ENCODE results near the gene TGFB3. TPM values are rescaled to one million over a fixed set of nuclear protein-coding genes. Genes with fewer than 3 reads are reported as not detected.

The TGFB3 gene
- total and polyA plus RNA-seq, 12 donors, result 12.7 to 102 (median 45.0) TPM

DNA sequence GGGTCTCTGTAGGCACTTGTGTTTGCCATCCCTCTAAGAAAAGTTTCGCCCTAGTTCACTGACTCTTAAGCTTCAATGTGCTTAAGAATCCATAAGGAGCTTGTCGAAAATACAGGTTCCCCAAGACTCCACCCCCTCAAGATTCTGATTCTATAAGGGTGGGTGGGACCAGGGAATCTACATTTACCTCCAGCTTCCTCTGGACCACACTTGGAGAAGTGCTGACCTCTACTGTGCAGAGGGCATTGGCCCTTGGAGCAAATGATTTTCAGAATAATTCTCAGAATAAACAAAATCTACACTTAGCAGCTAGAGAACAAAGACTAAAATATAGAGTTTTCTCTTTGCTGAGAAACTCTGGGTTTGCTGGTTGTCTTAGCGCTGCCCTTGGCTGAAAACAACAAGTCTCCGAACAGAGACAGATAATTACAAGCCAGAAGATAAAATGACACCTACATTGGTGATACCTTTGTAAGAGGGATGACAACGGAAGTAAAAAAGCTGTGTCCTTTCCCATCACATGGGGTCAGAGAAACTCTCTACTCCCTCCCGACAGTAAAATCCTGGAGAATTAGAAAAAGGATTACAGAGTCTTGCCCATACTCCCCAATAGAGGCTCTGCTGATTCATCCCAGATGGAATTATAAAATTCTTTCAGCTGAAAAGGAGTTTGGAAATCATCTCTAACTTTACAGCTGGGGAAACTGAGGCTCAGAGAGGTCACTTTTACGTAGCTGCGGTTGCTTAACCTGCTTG is 4.8 kb downstream of the TGFB3 start:
- no peak overlapping the region for H3K27ac ChIP-seq
- TF ChIP-seq, protein P1, sequence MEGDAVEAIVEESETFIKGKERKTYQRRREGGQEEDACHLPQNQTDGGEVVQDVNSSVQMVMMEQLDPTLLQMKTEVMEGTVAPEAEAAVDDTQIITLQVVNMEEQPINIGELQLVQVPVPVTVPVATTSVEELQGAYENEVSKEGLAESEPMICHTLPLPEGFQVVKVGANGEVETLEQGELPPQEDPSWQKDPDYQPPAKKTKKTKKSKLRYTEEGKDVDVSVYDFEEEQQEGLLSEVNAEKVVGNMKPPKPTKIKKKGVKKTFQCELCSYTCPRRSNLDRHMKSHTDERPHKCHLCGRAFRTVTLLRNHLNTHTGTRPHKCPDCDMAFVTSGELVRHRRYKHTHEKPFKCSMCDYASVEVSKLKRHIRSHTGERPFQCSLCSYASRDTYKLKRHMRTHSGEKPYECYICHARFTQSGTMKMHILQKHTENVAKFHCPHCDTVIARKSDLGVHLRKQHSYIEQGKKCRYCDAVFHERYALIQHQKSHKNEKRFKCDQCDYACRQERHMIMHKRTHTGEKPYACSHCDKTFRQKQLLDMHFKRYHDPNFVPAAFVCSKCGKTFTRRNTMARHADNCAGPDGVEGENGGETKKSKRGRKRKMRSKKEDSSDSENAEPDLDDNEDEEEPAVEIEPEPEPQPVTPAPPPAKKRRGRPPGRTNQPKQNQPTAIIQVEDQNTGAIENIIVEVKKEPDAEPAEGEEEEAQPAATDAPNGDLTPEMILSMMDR (IDR thresholded peaks at IDR 0.05), result no peak
- no peak for TF ChIP-seq POLR2A (IDR thresholded peaks at IDR 0.05)
- H3K4me1 ChIP-seq (replicated peaks in 1 of 2), result peaks cover 6 to 23% of the 10 kb centered on the region in 2 donors
- no peak for DNase-seq
- intact Hi-C loops (cut with DNase I), result loop anchor here in 1 of 2 donors (5.0 kb wide), 1 partner anchor 70 kb away; no protein-coding TSS in a partner anchor
- 69 to 76% (median 74%) methylated on average over 8 of the region's 8 CpGs for WGBS, 4 donors
- H3K36me3 ChIP-seq (replicated peaks in 1 of 2), result no peaks in the 10 kb centered on the region
- no peaks in the 10 kb centered on the region for H3K27me3 ChIP-seq
- no peaks in the 10 kb centered on the region for H3K9me3 ChIP-seq (replicated peaks in 1 of 3)
- no peak overlapping the region for H3K4me3 ChIP-seq

DNA sequence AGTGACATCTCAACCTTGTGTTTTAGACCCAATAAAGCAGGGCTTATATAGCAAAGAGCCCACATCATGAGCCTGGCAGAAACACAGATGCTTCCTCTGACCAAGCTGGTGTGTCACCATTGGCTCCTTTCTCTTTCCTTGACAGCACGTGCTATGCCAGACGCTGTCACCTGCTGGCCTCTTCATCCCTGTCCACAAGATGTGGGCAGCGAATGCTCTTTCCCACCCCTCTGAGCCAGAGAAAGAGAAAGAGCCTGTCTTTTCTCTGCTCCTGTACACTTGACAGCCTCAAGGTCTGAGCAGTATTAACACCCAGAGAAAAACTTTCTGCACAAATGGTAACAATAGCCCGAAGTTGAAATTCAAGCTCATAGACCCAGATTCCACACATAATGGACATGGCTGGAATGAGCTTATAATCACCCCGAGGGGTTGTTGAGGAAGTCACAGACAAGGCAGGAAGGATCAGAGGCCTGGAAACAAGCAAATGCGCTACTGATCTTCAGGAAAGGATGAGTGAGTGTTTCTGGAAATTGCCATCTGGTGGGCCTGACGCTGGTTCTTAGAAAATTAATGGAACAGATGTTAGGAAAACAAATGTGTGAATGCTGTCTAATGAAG is 8.9 kb downstream of the TGFB3 start:
- peak overlapping the region in 1 of 5 donors; percentile 11 for H3K27ac ChIP-seq
- no peaks in the 10 kb centered on the region for H3K27me3 ChIP-seq
- H3K4me1 ChIP-seq (replicated peaks in 1 of 2), result peaks cover 0 to 10% of the 10 kb centered on the region in 2 donors
- no peak overlapping the region for H3K4me3 ChIP-seq
- 59 to 64% (median 61%) methylated on average over 7 of the region's 7 CpGs for WGBS, 4 donors
- intact Hi-C loops (cut with DNase I), result no loop called here
- no peak for TF ChIP-seq POLR2A (IDR thresholded peaks at IDR 0.05)
- TF ChIP-seq, protein P1 (IDR thresholded peaks at IDR 0.05), result no peak
- no peaks in the 10 kb centered on the region for H3K9me3 ChIP-seq (replicated peaks in 1 of 3)
- no peaks in the 10 kb centered on the region for H3K36me3 ChIP-seq (replicated peaks in 1 of 2)
- DNase-seq, result peak in 1 of 7 donors; percentile 50

DNA sequence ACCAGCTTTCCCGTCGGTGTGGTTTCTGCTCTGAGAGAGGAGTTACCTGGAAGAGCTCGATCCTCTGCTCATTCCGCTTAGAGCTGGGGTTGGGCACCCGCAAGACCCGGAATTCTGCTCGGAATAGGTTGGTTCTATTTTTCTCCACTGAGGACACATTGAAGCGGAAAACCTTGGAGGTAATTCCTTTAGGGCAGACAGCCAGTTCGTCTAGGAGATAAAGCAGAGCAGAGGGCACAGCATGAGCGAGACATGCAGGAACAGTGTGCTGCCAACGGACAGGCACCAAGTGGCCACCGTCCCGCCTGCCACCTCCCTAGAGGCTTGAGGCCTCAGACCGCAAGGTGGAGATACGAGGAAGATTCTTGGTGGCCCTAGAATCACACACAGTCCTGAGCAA is 10.3 kb downstream of the TGFB3 start:
- Histone ChIP-seq H3K9me3 (replicated peaks in 1 of 3) (no peaks in the 10 kb centered on the region), H3K27me3 (no peaks in the 10 kb centered on the region), H3K4me3 (no peak overlapping the region), H3K36me3 (replicated peaks in 1 of 2) (no peaks in the 10 kb centered on the region), H3K27ac (no peak overlapping the region), H3K4me1 (replicated peaks in 1 of 2) (no peaks in the 10 kb centered on the region)
- 92 to 95% (median 94%) methylated on average over 15 of the region's 15 CpGs for WGBS, 4 donors
- DNase-seq, result no peak
- intact Hi-C loops (cut with DNase I), result no loop called here
- TF ChIP-seq, protein P1 (IDR thresholded peaks at IDR 0.05), result no peak
- no peak for TF ChIP-seq POLR2A (IDR thresholded peaks at IDR 0.05)

DNA sequence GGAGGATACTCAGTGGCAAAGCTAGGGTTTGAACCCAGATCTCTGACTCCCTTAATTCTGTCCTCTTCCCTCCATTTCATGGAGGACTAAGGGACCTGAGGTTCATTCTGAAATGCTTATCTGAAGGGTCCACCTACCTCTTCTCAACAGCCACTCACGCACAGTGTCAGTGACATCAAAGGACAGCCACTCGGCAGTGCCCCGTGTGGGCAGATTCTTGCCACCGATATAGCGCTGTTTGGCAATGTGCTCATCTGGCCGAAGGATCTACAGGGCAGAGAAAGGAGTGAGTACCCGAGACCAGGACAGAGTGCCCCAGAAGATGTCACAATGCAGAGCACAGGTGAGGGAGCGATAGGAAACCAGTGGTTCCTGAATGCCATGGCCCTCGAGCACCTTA is 10.8 kb downstream of the TGFB3 start:
- DNase-seq, result peak in 1 of 7 donors; percentile 34
- H3K4me1 ChIP-seq (replicated peaks in 1 of 2), result no peaks in the 10 kb centered on the region
- TF ChIP-seq, protein P1 (IDR thresholded peaks at IDR 0.05), result no peak
- no peak for TF ChIP-seq POLR2A (IDR thresholded peaks at IDR 0.05)
- 91 to 95% (median 94%) methylated on average over 6 to 9 of the region's 9 CpGs for WGBS, 4 donors
- intact Hi-C loops (cut with DNase I), result no loop called here
- no peak overlapping the region for H3K4me3 ChIP-seq
- no peak overlapping the region for H3K27ac ChIP-seq
- H3K27me3 ChIP-seq, result no peaks in the 10 kb centered on the region
- no peaks in the 10 kb centered on the region for H3K36me3 ChIP-seq (replicated peaks in 1 of 2)
- no peaks in the 10 kb centered on the region for H3K9me3 ChIP-seq (replicated peaks in 1 of 3)

Data from adrenal gland (tissue), 12 donors.